Neutrophil (primary cell): ENCODE measurements around the gene CBX5.
"Not testable (repeated sequence)": the region's sequence is repeated elsewhere in the genome, so short reads cannot be mapped to it uniquely, and the experiment has no call there.

Experiments
- H3K27ac ChIP-seq: fragments of 200-600 bp; sonication (generic); 2 replicates; pipeline ENCODE4 v1.5.1; 2016; ENCODE audit warnings: mild to moderate bottlenecking, moderate library complexity
- H3K27me3 ChIP-seq: fragments of 200-600 bp; sonication (generic); 2 replicates; pipeline ENCODE4 v1.6.0; 2016; ENCODE audit warnings: mild to moderate bottlenecking
- H3K36me3 ChIP-seq: fragments of 200-600 bp; sonication (generic); 2 replicates; pipeline ENCODE4 v1.5.1; 2017
- H3K4me1 ChIP-seq, 2 experiments: fragments of 200-600 bp in 1 of 2; sonication (generic) in 1 of 2; 1 replicate in 1 of 2; 2 replicates in 1 of 2; pipeline versions ENCODE4 v1.5.1 to v1.6.1; 2013 to 2016; ENCODE audit warnings: low read depth in 1 of 2, low read length in 1 of 2, mild to moderate bottlenecking in 1 of 2, moderate library complexity in 1 of 2; ENCODE audit not compliant: control insufficient read depth in 1 of 2, insufficient read depth in 1 of 2
- H3K4me3 ChIP-seq, 2 experiments: fragments of 200-600 bp in 1 of 2; sonication (generic) in 1 of 2; 1 replicate in 1 of 2; 2 replicates in 1 of 2; pipeline ENCODE4 v1.5.1; 2013 to 2016; ENCODE audit warnings: low read depth in 1 of 2, low read length in 1 of 2, mild to moderate bottlenecking in 1 of 2, moderate library complexity in 1 of 2
- H3K9me3 ChIP-seq: fragments of 200-600 bp; sonication (generic); 2 replicates; pipeline ENCODE4 v1.5.1; 2016
- CTCF ChIP-seq: fragments of 200-600 bp; sonication (generic); IDR thresholded peaks from 2 replicates; pipeline ENCODE4 v1.5.1; 2016; ENCODE audit warnings: antibody characterized with exemption

CBX5 gene

GRCh38 chr12:54228471-54228870, 51.5 kb downstream of the CBX5 start:
- H3K36me3 ChIP-seq, result no peaks in the 10 kb centered on the region
- H3K4me3 ChIP-seq, result no peak overlapping the region
- TF ChIP-seq CTCF, result no peak
- peaks cover 34 to 36% of the 10 kb centered on the region in 2 experiments for H3K4me1 ChIP-seq
- H3K27ac ChIP-seq, result no peak overlapping the region
- H3K9me3 ChIP-seq, result no peaks in the 10 kb centered on the region
- peaks cover 41% of the 10 kb centered on the region for H3K27me3 ChIP-seq

DNA sequence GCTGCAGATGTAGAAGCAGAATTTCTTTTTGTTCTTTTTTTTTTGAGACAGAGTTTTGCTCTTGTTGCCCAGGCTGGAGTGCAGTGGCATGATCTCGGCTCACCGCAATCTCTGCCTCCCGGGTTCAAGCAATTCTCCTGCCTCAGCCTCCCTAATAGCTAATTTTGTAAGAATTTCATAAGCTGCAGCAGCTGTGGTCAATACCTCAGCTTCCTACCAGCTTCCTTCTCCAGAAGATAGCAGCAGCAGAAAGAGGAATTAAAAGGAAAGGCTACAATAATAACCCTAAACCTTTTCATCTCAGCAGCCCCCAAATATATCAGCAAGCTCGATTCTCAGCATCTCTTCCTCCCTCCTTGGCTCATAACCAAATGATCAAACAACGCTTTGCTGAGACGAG, 52.0 kb downstream of the CBX5 start:
- Histone ChIP-seq H3K27me3 (peaks cover 47% of the 10 kb centered on the region), H3K4me3 (peak overlapping the region in 1 of 2 experiments; percentile 34), H3K27ac (peak overlapping the region; percentile 42), H3K4me1 (peaks cover 34 to 36% of the 10 kb centered on the region in 2 experiments)
- not testable (repeated sequence) for H3K9me3 ChIP-seq, H3K36me3 ChIP-seq

- no peak overlapping the region for H3K4me3 ChIP-seq
These were observed 52.5 kb downstream of the CBX5 start for GRCh38 chr12:54227376-54227775.

GRCh38 chr12:54225666-54226065, 54.3 kb downstream of the CBX5 start:
- no peaks in the 10 kb centered on the region for H3K36me3 ChIP-seq
- peaks cover 32% of the 10 kb centered on the region in 2 experiments for H3K4me1 ChIP-seq
- H3K27ac ChIP-seq, result no peak overlapping the region
- H3K4me3 ChIP-seq, result no peak overlapping the region
- H3K27me3 ChIP-seq, result peaks cover 69% of the 10 kb centered on the region
- no peaks in the 10 kb centered on the region for H3K9me3 ChIP-seq
- TF ChIP-seq CTCF, result no peak

More at GRCh38 chr12:54227376-54227775, 52.5 kb downstream of the CBX5 start:
- TF ChIP-seq CTCF, result no peak
- Histone ChIP-seq H3K27me3 (peaks cover 52% of the 10 kb centered on the region), H3K4me1 (peaks cover 34 to 36% of the 10 kb centered on the region in 2 experiments), H3K27ac (peak overlapping the region; percentile 42), H3K36me3 (no peaks in the 10 kb centered on the region), H3K9me3 (no peaks in the 10 kb centered on the region)

GRCh38 chr12:54222609-54223008, 57.3 kb downstream of the CBX5 start:
- H3K9me3 ChIP-seq, result no peaks in the 10 kb centered on the region
- no peak for TF ChIP-seq CTCF
- no peaks in the 10 kb centered on the region for H3K36me3 ChIP-seq
- no peak overlapping the region for H3K27ac ChIP-seq
- peaks cover 9 to 11% of the 10 kb centered on the region in 2 experiments for H3K4me1 ChIP-seq
- peaks cover 94% of the 10 kb centered on the region for H3K27me3 ChIP-seq
- no peak overlapping the region for H3K4me3 ChIP-seq

DNA sequence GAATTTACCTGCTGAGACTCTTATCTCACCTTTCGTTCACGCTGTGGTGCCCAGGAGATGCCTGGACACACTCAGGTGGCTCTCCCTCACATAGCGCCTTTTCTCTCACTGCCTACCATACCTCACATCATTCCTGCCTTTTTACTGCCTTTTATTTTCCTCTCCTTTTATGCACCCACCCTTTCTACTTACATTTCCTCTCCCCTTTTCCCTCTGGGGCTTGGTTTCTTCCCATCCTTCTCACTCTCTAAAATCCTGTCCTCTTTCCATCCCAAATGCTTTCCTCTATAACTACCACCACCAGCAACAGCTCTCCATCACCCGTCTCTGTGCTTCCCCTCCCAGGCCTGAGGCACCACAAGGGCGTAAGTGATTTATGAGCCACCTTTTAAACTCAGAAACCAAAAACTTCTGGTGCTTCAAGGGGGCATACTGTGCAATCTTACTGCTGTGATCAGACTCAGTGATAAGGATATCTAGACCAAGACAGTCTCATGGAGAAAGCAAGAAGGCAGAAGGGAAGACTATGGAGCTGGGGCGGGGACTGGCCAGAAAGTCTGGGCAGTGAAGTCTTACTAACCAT, 58.4 kb downstream of the CBX5 start:
- H3K9me3 ChIP-seq, result no peaks in the 10 kb centered on the region
- H3K27me3 ChIP-seq, result peaks cover 94% of the 10 kb centered on the region
- no peak overlapping the region for H3K4me3 ChIP-seq
- peaks cover 15% of the 10 kb centered on the region in 2 experiments for H3K4me1 ChIP-seq
- no peak for TF ChIP-seq CTCF
- H3K36me3 ChIP-seq, result no peaks in the 10 kb centered on the region
- H3K27ac ChIP-seq, result no peak overlapping the region
